GM12878 (cell line): Measurements from ENCODE around the gene ATXN7L1. TPM values are rescaled to one million over a fixed set of nuclear protein-coding genes. Genes with fewer than 3 reads are reported as not detected.

Experiments
- BCL11A ChIP-seq: IDR thresholded peaks from 2 replicates; pipeline ENCODE4 v1.6.1; 2011; ENCODE audit warnings: low read depth, low read length
- CEBPB ChIP-seq, 2 experiments: fragments of 150-350 bp in 1 of 2; IDR thresholded peaks; 2 replicates each; pipeline ENCODE4 v1.6.1; 2012 to 2014; ENCODE audit warnings: low read depth in 2 of 2, low read length in 2 of 2, borderline replicate concordance in 1 of 2, inconsistent platforms in 1 of 2
- DPF2 ChIP-seq: fragments of 450-650 bp; IDR thresholded peaks from 2 replicates; pipeline ENCODE4 v1.6.1; 2017; ENCODE audit warnings: mild to moderate bottlenecking
- EP300 ChIP-seq, 2 experiments: fragments of 150-350 bp in 1 of 2; IDR thresholded peaks; 2 replicates each; pipeline ENCODE4 v1.6.1; 2011 to 2012; ENCODE audit warnings: low read depth in 2 of 2, low read length in 2 of 2, borderline replicate concordance in 1 of 2, improper control_type of control experiment in 1 of 2, inconsistent platforms in 1 of 2; ENCODE audit not compliant: control insufficient read depth in 1 of 2
- FOXM1 ChIP-seq: IDR thresholded peaks from 2 replicates; pipeline ENCODE4 v1.6.1; 2012; ENCODE audit warnings: low read depth, mild to moderate bottlenecking, inconsistent platforms, low read length, moderate library complexity
- HDGF ChIP-seq: fragments of 450-650 bp; IDR thresholded peaks from 2 replicates; pipeline ENCODE4 v1.6.1; 2016; ENCODE audit warnings: antibody characterized with exemption
- MTA3 ChIP-seq: IDR thresholded peaks from 2 replicates; pipeline ENCODE4 v1.6.1; 2012; ENCODE audit warnings: low read length, inconsistent platforms, borderline replicate concordance
- MXI1 ChIP-seq: fragments of 150-350 bp; IDR thresholded peaks from 2 replicates; pipeline ENCODE4 v1.6.1; 2011; ENCODE audit warnings: low read depth, mild to moderate bottlenecking, inconsistent platforms, low read length, improper control_type of control experiment
- MYB ChIP-seq: fragments of 150-350 bp; IDR thresholded peaks from 2 replicates; pipeline ENCODE4 v1.6.1; 2014; ENCODE audit warnings: mild to moderate bottlenecking, low read depth, low read length, borderline replicate concordance
- POLR2AphosphoS2 ChIP-seq: IDR thresholded peaks from 2 replicates; pipeline ENCODE4 v1.6.1; 2011; ENCODE audit warnings: low read depth, mild to moderate bottlenecking, low read length, improper control_type of control experiment, moderate library complexity
- PRDM15 ChIP-seq: fragments of 450-650 bp; formaldehyde crosslinking; IDR thresholded peaks from 2 replicates; pipeline ENCODE4 v1.4.0; 2020; ENCODE audit warnings: mild to moderate bottlenecking, moderate library complexity
- RUNX3 ChIP-seq: IDR thresholded peaks from 2 replicates; pipeline ENCODE4 v1.6.1; 2012; ENCODE audit warnings: low read length, inconsistent platforms
- SPI1 ChIP-seq: IDR thresholded peaks from 2 replicates; pipeline ENCODE4 v1.6.1; 2011; ENCODE audit warnings: low read depth, mild to moderate bottlenecking, low read length, moderate library complexity, borderline replicate concordance; ENCODE audit not compliant: insufficient read depth
- SREBF1 ChIP-seq: IDR thresholded peaks from 2 replicates; pipeline ENCODE4 v1.6.1; 2012; ENCODE audit warnings: mild to moderate bottlenecking, low read length
- ZNF274 ChIP-seq: IDR thresholded peaks from one replicate; pipeline ENCODE4 v1.8.0; 2011; ENCODE audit not compliant: insufficient read length, insufficient read depth
- ZNF687 ChIP-seq: fragments of 450-650 bp; IDR thresholded peaks from 2 replicates; pipeline ENCODE4 v1.6.1; 2017; ENCODE audit warnings: mild to moderate bottlenecking, moderate library complexity
- polyA plus RNA-seq, 11 experiments: library from polyadenylated mRNA; depleted of rRNA in 4 of 11; unstranded in 6 of 11; stranded (reverse) in 5 of 11; fragments of >200 nt; fragmentation: Nextera tagmentation in 4 of 11; fragmentation: Illumina TruSeq in 1 of 11; extraction: Ambion mirVana in 4 of 11; extraction: Trizol in 1 of 11; gene quantifications; 1 replicate in 1 of 11; 2 replicates in 10 of 11; pipeline versions ENCODE4 v1.2.1 to v1.2.3, GENCODE V29; 2011 to 2016; ENCODE audit warnings: inconsistent platforms in 2 of 11, missing spikeins in 2 of 11, low read depth in 1 of 11
- total RNA-seq, 4 experiments: library from RNA; depleted of rRNA in 3 of 4; stranded (reverse); fragments of >200 nt in 3 of 4; fragmentation: Illumina TruSeq in 1 of 4; extraction: Trizol in 1 of 4; gene quantifications; 2 replicates each; pipeline versions ENCODE4 v1.2.1 to v1.2.3, GENCODE V29; 2013 to 2021
- TF ChIP-seq, protein P1 (sequence below): fragments of 450-650 bp; conservative IDR thresholded peaks from 2 replicates; pipeline ENCODE4 v1.6.1; 2017; ENCODE audit warnings: mild to moderate bottlenecking, moderate library complexity
- TF ChIP-seq, protein P2 (sequence below): fragments of 450-650 bp; IDR thresholded peaks from 2 replicates; pipeline ENCODE4 v1.6.1; 2016; ENCODE audit warnings: mild to moderate bottlenecking

The ATXN7L1 gene
- total and polyA plus RNA-seq, 10 of the 15 experiments (the other 5 are each of a cell fraction or from before 2014, with no cell fraction given), result 0.40 to 2.9 (median 1.2) TPM

GRCh38 chr7:105766421-105767073 lies 109.9 kb downstream of the ATXN7L1 start (continued):
- TF ChIP-seq, protein P1, sequence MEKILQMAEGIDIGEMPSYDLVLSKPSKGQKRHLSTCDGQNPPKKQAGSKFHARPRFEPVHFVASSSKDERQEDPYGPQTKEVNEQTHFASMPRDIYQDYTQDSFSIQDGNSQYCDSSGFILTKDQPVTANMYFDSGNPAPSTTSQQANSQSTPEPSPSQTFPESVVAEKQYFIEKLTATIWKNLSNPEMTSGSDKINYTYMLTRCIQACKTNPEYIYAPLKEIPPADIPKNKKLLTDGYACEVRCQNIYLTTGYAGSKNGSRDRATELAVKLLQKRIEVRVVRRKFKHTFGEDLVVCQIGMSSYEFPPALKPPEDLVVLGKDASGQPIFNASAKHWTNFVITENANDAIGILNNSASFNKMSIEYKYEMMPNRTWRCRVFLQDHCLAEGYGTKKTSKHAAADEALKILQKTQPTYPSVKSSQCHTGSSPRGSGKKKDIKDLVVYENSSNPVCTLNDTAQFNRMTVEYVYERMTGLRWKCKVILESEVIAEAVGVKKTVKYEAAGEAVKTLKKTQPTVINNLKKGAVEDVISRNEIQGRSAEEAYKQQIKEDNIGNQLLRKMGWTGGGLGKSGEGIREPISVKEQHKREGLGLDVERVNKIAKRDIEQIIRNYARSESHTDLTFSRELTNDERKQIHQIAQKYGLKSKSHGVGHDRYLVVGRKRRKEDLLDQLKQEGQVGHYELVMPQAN, result no peak
- TF ChIP-seq SREBF1 (no peak), BCL11A (peak; percentile 57; the same call in 1 of the 2 replicates), POLR2AphosphoS2 (no peak), FOXM1 (peak; percentile 45), RUNX3 (peak; percentile 66), ZNF274 (no peak), SPI1 (no peak), MTA3 (peak; percentile 50; the same call in 1 of the 2 replicates), ZNF687 (peak; percentile 49; the same call in 1 of the 2 replicates), CEBPB (IDR thresholded peaks at IDR 0.05; ENCODE audit: borderline replicate concordance in 1 of 2, low read depth in 2 of 2, low read length in 2 of 2) (no peak), DPF2 (peak; percentile 82), EP300 (IDR thresholded peaks at IDR 0.05; ENCODE audit: borderline replicate concordance in 1 of 2, control insufficient read depth in 1 of 2, low read depth in 2 of 2, low read length in 2 of 2) (peak; percentile 47 to 68; a peak in 2 of 4 replicates), MYB (no peak), MXI1 (0 out of 2 replicates have a peak, but pooled peaks have one; percentile 51), HDGF (no peak), PRDM15 (CRISPR knock-in tag) (no peak)
- TF ChIP-seq, protein P2, sequence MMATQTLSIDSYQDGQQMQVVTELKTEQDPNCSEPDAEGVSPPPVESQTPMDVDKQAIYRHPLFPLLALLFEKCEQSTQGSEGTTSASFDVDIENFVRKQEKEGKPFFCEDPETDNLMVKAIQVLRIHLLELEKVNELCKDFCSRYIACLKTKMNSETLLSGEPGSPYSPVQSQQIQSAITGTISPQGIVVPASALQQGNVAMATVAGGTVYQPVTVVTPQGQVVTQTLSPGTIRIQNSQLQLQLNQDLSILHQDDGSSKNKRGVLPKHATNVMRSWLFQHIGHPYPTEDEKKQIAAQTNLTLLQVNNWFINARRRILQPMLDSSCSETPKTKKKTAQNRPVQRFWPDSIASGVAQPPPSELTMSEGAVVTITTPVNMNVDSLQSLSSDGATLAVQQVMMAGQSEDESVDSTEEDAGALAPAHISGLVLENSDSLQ, result no peak
